Stimulated activated CD4-positive, alpha-beta T cell treated with anti-CD3 and anti-CD28 coated beads, Interleukin-4, amount 100 ng/mL, for 48 hours (primary cell): Measurements from ENCODE around the gene CEP85L.

Experiments used
- DNase-seq, 2 donors: peaks; one replicate each; pipeline ENCODE4 v3.0.0-alpha.2; 2020; ENCODE audit warnings: low read depth in 2 of 2

Gene CEP85L

GRCh38 chr6:118621799-118622470 is 29.5 kb downstream of the CEP85L start:
- DNase-seq, result no peak

GRCh38 chr6:118620202-118620601 is 31.2 kb downstream of the CEP85L start:
- DNase-seq, result no peak

- DNase-seq, result peak; percentile 49 to 53
These were observed 32.6 kb downstream of the CEP85L start for GRCh38 chr6:118618676-118619377.

GRCh38 chr6:118617417-118617816 is 34.0 kb downstream of the CEP85L start:
- DNase-seq, result no peak

GRCh38 chr6:118611334-118611733 is 40.1 kb downstream of the CEP85L start:
- DNase-seq, result no peak

- DNase-seq, result no peak
These were observed 44.5 kb downstream of the CEP85L start for GRCh38 chr6:118606858-118607257.

- no peak for DNase-seq
These were observed 45.1 kb downstream of the CEP85L start for GRCh38 chr6:118606268-118606667.

GRCh38 chr6:118603372-118603771 is 48.0 kb downstream of the CEP85L start:
- no peak for DNase-seq

GRCh38 chr6:118602300-118602699 is 49.1 kb downstream of the CEP85L start:
- no peak for DNase-seq

GRCh38 chr6:118598324-118598723 is 53.1 kb downstream of the CEP85L start:
- no peak for DNase-seq

- no peak for DNase-seq
These were observed 53.8 kb downstream of the CEP85L start for GRCh38 chr6:118597636-118598035.

- no peak for DNase-seq
These were observed 54.5 kb downstream of the CEP85L start for GRCh38 chr6:118596774-118597320.

GRCh38 chr6:118594877-118595276 is 56.5 kb downstream of the CEP85L start:
- no peak for DNase-seq

GRCh38 chr6:118591897-118592296 is 59.5 kb downstream of the CEP85L start:
- DNase-seq, result no peak

GRCh38 chr6:118589649-118590365 is 61.6 kb downstream of the CEP85L start:
- DNase-seq, result no peak

- DNase-seq, result no peak
These were observed 62.2 kb downstream of the CEP85L start for GRCh38 chr6:118589186-118589585.

- no peak for DNase-seq
These were observed 62.8 kb downstream of the CEP85L start for GRCh38 chr6:118588626-118589025.

- DNase-seq, result no peak
These were observed 64.5 kb downstream of the CEP85L start for GRCh38 chr6:118586746-118587485.

GRCh38 chr6:118584911-118585310 is 66.5 kb downstream of the CEP85L start:
- DNase-seq, result no peak

GRCh38 chr6:118581489-118581959 is 69.9 kb downstream of the CEP85L start:
- DNase-seq, result no peak

- DNase-seq, result no peak
These were observed 70.6 kb downstream of the CEP85L start for GRCh38 chr6:118580585-118581419.
